Ovary (tissue), 3 donors: ENCODE measurements around the gene CDADC1.

Experiments used
- CTCF ChIP-seq, 3 donors: fragments of 450-650 bp in 2 of 3; fragments of 200-600 bp in 1 of 3; IDR thresholded peaks; one replicate each; pipeline versions ENCODE4 v1.5.1 to v1.8.0; 2016 to 2022; ENCODE audit warnings: antibody characterized with exemption in 3 of 3, mild to moderate bottlenecking in 1 of 3
- EP300 ChIP-seq: sonication (generic); formaldehyde crosslinking; IDR thresholded peaks from one replicate; pipeline ENCODE4 v1.6.1; 2017; ENCODE audit warnings: antibody characterized with exemption
- POLR2A ChIP-seq: fragments of 450-650 bp; IDR thresholded peaks from one replicate; pipeline ENCODE4 v1.6.1; 2017; ENCODE audit warnings: antibody characterized with exemption, mild to moderate bottlenecking, moderate library complexity
- donor health status: DM: no; HTN: no; CAD: no.

DNA sequence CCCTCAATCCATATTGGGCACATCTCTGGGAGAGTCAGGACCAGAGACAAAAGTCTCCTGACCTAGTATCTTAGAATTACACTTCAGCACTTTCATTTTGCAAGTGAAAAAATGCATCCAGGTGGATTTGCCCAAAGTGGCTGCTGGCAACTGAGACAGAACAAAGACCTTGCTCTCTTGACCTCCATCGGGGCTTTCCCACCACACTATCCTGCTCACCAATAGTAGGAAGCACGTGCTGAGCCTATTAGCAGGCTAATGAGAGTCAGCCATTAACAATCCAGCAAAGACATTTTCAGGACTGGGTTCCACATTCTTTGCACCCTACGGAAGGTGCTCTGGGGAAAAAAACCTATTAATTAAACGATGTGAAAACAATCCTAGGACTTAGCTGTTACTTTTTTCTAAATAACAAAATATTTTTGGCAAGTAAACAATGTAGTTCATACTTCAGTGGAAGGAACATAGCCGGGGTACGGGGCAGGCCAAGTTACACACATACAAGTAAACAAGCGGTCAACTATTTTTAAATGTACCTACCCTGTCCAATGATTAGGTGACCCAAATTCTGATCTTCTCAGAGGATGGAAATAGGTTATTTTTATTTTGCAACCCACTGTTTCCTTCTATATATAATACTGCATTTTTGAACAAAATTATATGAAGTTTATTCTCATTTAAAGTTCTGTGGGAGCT is 78.6 kb downstream of the CDADC1 start:
- TF ChIP-seq POLR2A = no peak
- TF ChIP-seq CTCF (IDR thresholded peaks at IDR 0.05) = no peak
- no peak for TF ChIP-seq EP300
